SU-DHL-6 (cell line): ENCODE measurements around the gene CACNA1C.

Experiments
- H2AFZ ChIP-seq: fragments of 200-600 bp; sonication (generic); 2 replicates; pipeline ENCODE4 v1.6.1; 2014; ENCODE audit warnings: low read depth, mild to moderate bottlenecking, moderate library complexity, mixed read lengths, antibody characterized with exemption, low read length; ENCODE audit not compliant: severe bottlenecking
- H3F3A ChIP-seq: fragments of 200-600 bp; shearing (Covaris generic); 2 replicates; pipeline ENCODE4 v1.6.0; 2016; ENCODE audit warnings: antibody characterized with exemption, mild to moderate bottlenecking; ENCODE audit not compliant: insufficient read depth
- H3K27ac ChIP-seq: fragments of 200-600 bp; sonication (generic); 2 replicates; pipeline ENCODE4 v1.5.1; 2016; ENCODE audit warnings: low read depth, mild to moderate bottlenecking, low read length, moderate library complexity, mixed read lengths
- H3K27me3 ChIP-seq: fragments of 200-600 bp; sonication (generic), shearing (Covaris generic); 2 replicates; pipeline ENCODE4 v1.6.0; 2014; ENCODE audit warnings: mild to moderate bottlenecking, low read length
- H3K36me3 ChIP-seq: fragments of 200-600 bp; sonication (generic); 2 replicates; pipeline ENCODE4 v1.6.1; 2014; ENCODE audit warnings: mild to moderate bottlenecking, low read length, mixed read lengths
- H3K4me2 ChIP-seq: fragments of 300-600, 200-600 bp; shearing (Covaris generic), sonication (generic); 2 replicates; pipeline ENCODE4 v1.6.0; 2014; ENCODE audit warnings: low read length, low read depth, mild to moderate bottlenecking; ENCODE audit not compliant: poor library complexity, severe bottlenecking
- H3K4me3 ChIP-seq: fragments of 200-600 bp; sonication (generic); 2 replicates; pipeline ENCODE4 v1.5.1; 2014; ENCODE audit warnings: antibody characterized with exemption, low read length, mild to moderate bottlenecking, mixed read lengths; ENCODE audit not compliant: insufficient read depth, poor library complexity, severe bottlenecking
- H3K79me2 ChIP-seq: fragments of 200-600 bp; sonication (generic); 2 replicates; pipeline ENCODE4 v1.6.1; 2014; ENCODE audit warnings: mild to moderate bottlenecking, low read length, moderate library complexity; ENCODE audit not compliant: insufficient read depth
- H3K9ac ChIP-seq: fragments of 200-600 bp; sonication (generic); 2 replicates; pipeline ENCODE4 v1.7.0; 2014; ENCODE audit warnings: mild to moderate bottlenecking, low read length
- H3K9me2 ChIP-seq: fragments of 200-600 bp; sonication (generic); replicated peaks from 2 replicates; pipeline ENCODE4 v1.6.1; 2014; ENCODE audit warnings: low read length; ENCODE audit not compliant: insufficient read depth
- H3K9me3 ChIP-seq: fragments of 200-600 bp; sonication (generic); 2 replicates; pipeline ENCODE4 v1.6.1; 2014; ENCODE audit warnings: low read length, mixed read lengths; ENCODE audit not compliant: insufficient read depth
- H4K20me1 ChIP-seq: fragments of 200-600 bp; sonication (generic); 2 replicates; pipeline ENCODE4 v1.6.1; 2014; ENCODE audit warnings: low read depth, mild to moderate bottlenecking, antibody characterized with exemption, low read length, moderate library complexity, mixed read lengths
- EZH2phosphoT487 ChIP-seq: fragments of 200-600 bp; sonication (generic), shearing (Covaris generic); conservative IDR thresholded peaks from 2 replicates; pipeline ENCODE4 v1.6.1; 2018; ENCODE audit warnings: mild to moderate bottlenecking, antibody characterized with exemption, low read length, moderate library complexity, mixed read lengths
- TF ChIP-seq, protein P1 (sequence below): fragments of 200-600 bp; sonication (generic); IDR thresholded peaks from one replicate; pipeline ENCODE4 v1.5.1; 2017; ENCODE audit warnings: antibody characterized with exemption, mild to moderate bottlenecking, low read length, moderate library complexity; ENCODE audit not compliant: insufficient read depth, poor library complexity, severe bottlenecking

The CACNA1C gene

GRCh38 chr12:2557597-2557996 is 504.8 kb downstream of the CACNA1C start:
- no peaks in the 10 kb centered on the region for H4K20me1 ChIP-seq
- H3K9me2 ChIP-seq, result no peaks in the 10 kb centered on the region
- no peaks in the 10 kb centered on the region for H3F3A ChIP-seq
- H3K36me3 ChIP-seq, result no peaks in the 10 kb centered on the region
- H3K27ac ChIP-seq, result no peak overlapping the region
- H3K79me2 ChIP-seq, result no peaks in the 10 kb centered on the region
- no peak overlapping the region for H3K4me3 ChIP-seq
- H2AFZ ChIP-seq, result no peak overlapping the region
- no peaks in the 10 kb centered on the region for H3K27me3 ChIP-seq
- H3K4me2 ChIP-seq, result no peak overlapping the region
- no peaks in the 10 kb centered on the region for H3K9me3 ChIP-seq
- H3K9ac ChIP-seq, result no peak overlapping the region
- TF ChIP-seq, protein P1, sequence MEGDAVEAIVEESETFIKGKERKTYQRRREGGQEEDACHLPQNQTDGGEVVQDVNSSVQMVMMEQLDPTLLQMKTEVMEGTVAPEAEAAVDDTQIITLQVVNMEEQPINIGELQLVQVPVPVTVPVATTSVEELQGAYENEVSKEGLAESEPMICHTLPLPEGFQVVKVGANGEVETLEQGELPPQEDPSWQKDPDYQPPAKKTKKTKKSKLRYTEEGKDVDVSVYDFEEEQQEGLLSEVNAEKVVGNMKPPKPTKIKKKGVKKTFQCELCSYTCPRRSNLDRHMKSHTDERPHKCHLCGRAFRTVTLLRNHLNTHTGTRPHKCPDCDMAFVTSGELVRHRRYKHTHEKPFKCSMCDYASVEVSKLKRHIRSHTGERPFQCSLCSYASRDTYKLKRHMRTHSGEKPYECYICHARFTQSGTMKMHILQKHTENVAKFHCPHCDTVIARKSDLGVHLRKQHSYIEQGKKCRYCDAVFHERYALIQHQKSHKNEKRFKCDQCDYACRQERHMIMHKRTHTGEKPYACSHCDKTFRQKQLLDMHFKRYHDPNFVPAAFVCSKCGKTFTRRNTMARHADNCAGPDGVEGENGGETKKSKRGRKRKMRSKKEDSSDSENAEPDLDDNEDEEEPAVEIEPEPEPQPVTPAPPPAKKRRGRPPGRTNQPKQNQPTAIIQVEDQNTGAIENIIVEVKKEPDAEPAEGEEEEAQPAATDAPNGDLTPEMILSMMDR, result no peak
- no peak for TF ChIP-seq EZH2phosphoT487

- Histone ChIP-seq H4K20me1 (no peaks in the 10 kb centered on the region), H3K9ac (no peak overlapping the region), H3F3A (no peaks in the 10 kb centered on the region), H3K9me2 (no peaks in the 10 kb centered on the region), H3K27me3 (no peaks in the 10 kb centered on the region), H3K36me3 (no peaks in the 10 kb centered on the region), H3K79me2 (no peaks in the 10 kb centered on the region), H3K4me2 (no peak overlapping the region), H2AFZ (no peak overlapping the region), H3K4me3 (no peak overlapping the region), H3K9me3 (no peaks in the 10 kb centered on the region), H3K27ac (no peak overlapping the region)
- TF ChIP-seq, protein P1, result no peak
- TF ChIP-seq EZH2phosphoT487, result no peak
Measured at GRCh38 chr12:2559931-2560330, 507.1 kb downstream of the CACNA1C start.

DNA sequence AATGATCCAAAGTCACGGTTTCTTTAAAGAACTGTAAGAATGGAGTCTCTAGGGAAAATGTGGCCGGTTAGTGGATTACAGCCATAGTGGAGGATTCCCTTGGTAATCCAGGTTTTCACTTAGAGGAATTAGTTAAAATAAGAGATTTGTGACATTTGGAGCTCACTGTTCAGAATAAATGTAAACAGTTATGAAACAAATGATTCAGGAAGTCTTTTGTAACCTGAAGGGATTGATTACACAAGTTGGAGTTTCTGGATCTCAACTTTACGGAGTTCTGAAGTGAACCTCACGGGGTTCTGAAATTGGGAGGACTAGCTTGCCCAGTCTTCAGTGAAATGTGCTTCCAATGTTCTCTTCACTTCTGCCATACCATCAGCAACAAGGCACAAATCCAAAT is 507.6 kb downstream of the CACNA1C start:
- Histone ChIP-seq H3K27me3 (no peaks in the 10 kb centered on the region), H2AFZ (no peak overlapping the region)

More for the DNA sequence above, 507.6 kb downstream of the CACNA1C start:
- Histone ChIP-seq H4K20me1 (no peaks in the 10 kb centered on the region), H3K27ac (no peak overlapping the region), H3K9ac (no peak overlapping the region), H3F3A (no peaks in the 10 kb centered on the region), H3K36me3 (no peaks in the 10 kb centered on the region), H3K9me3 (no peaks in the 10 kb centered on the region), H3K9me2 (no peaks in the 10 kb centered on the region), H3K79me2 (no peaks in the 10 kb centered on the region), H3K4me3 (no peak overlapping the region), H3K4me2 (no peak overlapping the region)
- TF ChIP-seq EZH2phosphoT487, result no peak
- TF ChIP-seq, protein P1, result no peak
